RPMI8226 (cell line): Measurements from ENCODE around the gene CES4A.
"Not testable (repeated sequence)": the region's sequence is repeated elsewhere in the genome, so short reads cannot be mapped to it uniquely, and the experiment has no call there.

Experiments used
- DNase-seq: peaks from one replicate; pipeline ENCODE4 v3.0.0-alpha.2; 2015

CES4A gene

GRCh38 chr16:66958857-66959703 is 29.3 kb upstream of the CES4A start:
- DNase-seq = no peak

- DNase-seq = peak; percentile 45
These were observed 28.7 kb upstream of the CES4A start for GRCh38 chr16:66959704-66960161.

GRCh38 chr16:66960270-66960669 is 28.1 kb upstream of the CES4A start:
- DNase-seq = no peak

- DNase-seq = peak; percentile 88
These were observed 27.2 kb upstream of the CES4A start, which contains the start of gene CES3 for GRCh38 chr16:66961065-66961744. TSS of gene CES3 (plus strand) at chr16:66961266. CDS start at chr16:66961308, 42 bp downstream.

- DNase-seq = no peak
These were observed 26.5 kb upstream of the CES4A start for GRCh38 chr16:66961914-66962313.

- DNase-seq = peak; percentile 82
These were observed 24.3 kb upstream of the CES4A start for GRCh38 chr16:66964049-66964448.

DNA sequence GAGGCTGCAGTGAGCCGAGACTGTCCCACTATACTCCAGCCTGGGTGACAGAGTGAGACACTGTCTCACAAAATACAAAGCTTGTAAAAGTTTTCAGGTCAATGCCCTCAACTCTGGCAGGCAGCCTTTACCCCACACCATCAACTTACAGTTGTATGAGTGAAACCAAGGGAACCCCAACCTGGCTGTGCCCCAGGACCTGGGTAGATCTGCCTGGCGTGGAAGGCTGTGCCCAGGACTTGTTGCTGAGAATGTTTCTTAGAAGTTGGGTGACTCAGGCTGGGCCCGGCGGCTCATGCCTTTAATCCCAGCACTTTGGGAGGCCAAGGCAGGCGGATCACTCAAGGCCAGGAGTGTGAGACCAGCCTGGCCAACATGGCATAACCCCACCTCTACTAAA is 19.5 kb upstream of the CES4A start:
- DNase-seq = no peak

DNA sequence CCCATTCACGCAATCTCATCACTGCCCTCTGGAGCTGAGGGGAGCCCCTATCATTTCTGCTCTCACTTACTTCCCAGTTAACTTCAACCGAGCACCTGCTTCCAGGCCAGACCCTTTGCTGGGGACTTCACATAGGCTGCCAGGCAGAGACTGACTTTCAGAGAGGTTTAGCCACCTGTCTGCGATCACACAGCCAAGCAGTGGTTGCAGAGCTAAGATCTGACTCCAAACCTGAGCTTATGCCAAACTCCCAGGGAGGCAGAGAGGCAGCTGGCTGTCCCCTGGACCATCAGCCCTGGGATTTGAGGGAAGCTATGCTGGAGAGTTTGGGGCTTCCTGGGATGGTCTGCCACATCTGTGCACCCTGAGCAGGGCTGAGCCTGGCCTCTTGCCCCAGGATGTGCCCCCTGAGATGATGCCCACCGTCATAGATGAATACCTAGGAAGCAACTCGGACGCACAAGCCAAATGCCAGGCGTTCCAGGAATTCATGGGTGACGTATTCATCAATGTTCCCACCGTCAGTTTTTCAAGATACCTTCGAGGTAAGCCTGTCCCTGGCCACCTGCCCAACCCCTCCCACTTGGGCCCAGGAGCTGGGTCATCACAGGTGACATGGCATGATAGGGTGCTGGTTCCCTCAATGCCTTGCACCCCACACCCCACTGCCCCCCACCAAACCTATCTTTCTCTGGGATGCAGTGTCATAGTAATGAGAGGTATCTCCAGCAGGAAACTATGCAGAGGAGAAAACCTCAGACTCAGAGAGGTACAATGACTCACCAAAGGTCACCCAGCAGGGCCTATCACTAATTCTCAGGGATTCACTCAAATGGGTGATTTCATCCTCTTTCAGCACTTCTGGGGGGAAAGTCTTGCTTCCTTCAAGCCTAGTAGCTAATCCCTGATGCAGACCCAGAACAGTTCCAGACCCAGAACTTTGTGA is 17.3 kb upstream of the CES4A start:
- no peak for DNase-seq

GRCh38 chr16:66972983-66973382 is 15.4 kb upstream of the CES4A start:
- no peak for DNase-seq

GRCh38 chr16:66973716-66974115 is 14.7 kb upstream of the CES4A start:
- DNase-seq = no peak

GRCh38 chr16:66974156-66974931 is 14.0 kb upstream of the CES4A start:
- not testable (repeated sequence) for DNase-seq

DNA sequence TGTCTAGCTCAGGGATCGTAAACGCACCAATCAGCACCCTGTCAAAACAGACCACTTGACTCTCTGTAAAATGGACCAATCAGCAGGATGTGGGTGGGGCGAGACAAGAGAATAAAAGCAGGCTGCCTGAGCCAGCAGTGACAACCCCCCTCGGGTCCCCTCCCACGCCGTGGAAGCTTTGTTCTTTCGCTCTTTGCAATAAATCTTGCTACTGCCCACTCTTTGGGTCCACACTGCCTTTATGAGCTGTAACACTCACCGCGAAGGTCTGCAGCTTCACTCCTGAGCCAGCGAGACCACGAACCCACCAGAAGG is 13.5 kb upstream of the CES4A start:
- DNase-seq = not testable (repeated sequence)

DNA sequence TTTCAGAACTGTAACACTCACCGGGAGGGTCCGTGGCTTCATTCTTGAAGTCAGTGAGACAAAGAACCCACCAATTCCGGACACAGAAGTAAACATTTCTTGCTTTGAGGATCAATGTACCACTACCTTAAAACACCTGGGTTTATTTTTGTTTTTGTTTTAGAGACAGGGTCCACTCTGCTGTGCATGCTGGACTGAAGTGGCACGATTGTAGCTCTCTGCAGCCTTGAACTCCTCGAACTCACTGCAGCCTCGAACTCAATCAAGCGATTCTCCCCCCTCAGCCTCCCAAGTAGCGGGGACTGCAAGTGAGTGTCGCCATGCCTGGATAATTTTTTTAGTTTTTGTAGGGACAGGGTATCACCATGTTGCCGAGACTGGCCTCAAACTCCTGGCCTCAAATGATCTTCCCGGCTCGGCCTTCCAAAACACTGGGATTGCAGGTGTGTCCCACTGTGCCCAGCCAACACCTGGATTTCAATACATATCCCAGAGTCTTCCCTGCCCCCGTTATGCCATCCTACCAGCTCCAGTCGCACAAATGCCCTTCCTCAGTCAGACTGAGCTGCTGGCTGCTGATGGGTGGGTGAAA is 13.0 kb upstream of the CES4A start:
- DNase-seq = no peak

GRCh38 chr16:66976746-66977145 is 11.6 kb upstream of the CES4A start:
- no peak for DNase-seq

DNA sequence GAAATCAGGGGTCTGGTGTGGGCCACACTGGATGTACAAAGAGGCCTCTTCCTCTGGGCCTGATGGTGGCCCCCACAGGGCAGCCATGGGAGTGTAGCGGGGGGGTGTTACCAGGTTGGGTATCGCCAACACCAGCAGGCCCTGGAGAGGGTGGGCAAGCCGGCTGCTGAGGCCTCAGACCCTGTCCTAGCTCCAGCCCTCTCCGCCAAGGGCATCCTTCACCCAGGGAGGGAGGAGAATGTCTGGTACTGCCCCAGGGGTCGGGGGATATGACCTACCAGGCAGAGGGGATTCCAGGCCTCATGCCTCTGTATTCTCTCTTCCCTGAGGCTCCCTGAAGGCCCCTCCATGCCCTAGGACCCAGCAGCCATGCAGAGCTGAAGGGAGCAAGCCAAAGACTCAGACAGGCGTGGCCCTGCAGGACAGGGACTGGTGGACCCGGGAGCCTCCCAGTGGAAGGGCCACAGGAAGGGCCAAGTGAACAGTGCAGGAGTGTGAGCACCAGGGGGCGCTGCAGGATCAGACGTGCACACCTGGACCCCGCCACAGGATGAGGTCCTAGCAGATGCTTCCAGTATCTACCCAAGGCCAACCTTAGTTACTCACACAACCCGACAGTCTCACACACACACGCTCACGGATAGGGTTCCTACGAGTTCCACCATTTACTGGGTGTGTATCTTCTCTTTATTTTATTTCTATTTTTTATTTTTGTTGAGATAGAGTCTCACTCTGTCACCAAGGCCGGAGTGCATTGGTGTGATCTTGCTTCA is 10.9 kb upstream of the CES4A start:
- peak; percentile 92 for DNase-seq

DNA sequence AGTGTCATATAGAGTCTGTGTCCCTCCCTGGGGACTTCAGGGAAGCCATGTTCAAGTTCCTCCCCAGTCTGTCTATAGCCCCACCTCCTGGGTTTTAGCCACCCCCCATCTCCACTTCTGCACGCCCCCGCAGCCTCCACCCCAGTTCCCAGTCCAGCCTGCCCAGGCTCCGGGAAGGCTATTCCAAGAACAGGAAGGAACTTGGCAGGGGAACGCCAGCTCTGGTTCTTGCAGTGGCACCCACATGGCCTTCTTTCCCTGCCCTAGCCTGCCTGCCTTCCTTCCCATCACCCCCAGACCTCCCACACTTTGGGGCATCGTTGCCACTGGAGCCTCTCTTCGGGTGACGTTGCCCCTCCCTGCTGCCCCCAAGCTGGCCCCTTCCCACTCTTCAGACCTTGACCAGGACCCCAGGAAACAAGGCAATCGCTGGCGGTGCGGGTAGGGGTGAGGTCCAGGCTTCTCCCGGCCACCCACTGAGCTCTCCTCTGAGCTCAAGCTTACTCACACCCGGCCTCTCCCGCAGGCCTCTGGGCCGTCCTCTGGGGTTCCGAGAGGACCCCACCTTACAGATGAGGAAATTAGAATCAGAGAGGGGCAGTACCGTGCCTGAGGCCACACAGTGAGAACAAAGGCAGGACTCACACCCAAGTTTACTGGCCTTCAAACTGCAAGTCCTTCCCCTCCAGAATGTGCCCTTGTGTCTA is 9.2 kb upstream of the CES4A start:
- DNase-seq = no peak

- DNase-seq = no peak
These were observed 5.4 kb upstream of the CES4A start for GRCh38 chr16:66983033-66983432.

GRCh38 chr16:66984892-66985311 is 3.5 kb upstream of the CES4A start:
- DNase-seq = no peak

- no peak for DNase-seq
These were observed 1.8 kb upstream of the CES4A start for GRCh38 chr16:66986559-66986958.

- DNase-seq = no peak
These were observed 3.2 kb downstream of the CES4A start for GRCh38 chr16:66991545-66992077.
